ENCODE data around the gene CDHR4. TPM values are rescaled to one million over a fixed set of nuclear protein-coding genes. Genes with fewer than 3 reads are reported as not detected.
"Not testable (repeated sequence)": the region's sequence is repeated elsewhere in the genome, so short reads cannot be mapped to it uniquely, and the experiment has no call there.

The CDHR4 gene, protein sequence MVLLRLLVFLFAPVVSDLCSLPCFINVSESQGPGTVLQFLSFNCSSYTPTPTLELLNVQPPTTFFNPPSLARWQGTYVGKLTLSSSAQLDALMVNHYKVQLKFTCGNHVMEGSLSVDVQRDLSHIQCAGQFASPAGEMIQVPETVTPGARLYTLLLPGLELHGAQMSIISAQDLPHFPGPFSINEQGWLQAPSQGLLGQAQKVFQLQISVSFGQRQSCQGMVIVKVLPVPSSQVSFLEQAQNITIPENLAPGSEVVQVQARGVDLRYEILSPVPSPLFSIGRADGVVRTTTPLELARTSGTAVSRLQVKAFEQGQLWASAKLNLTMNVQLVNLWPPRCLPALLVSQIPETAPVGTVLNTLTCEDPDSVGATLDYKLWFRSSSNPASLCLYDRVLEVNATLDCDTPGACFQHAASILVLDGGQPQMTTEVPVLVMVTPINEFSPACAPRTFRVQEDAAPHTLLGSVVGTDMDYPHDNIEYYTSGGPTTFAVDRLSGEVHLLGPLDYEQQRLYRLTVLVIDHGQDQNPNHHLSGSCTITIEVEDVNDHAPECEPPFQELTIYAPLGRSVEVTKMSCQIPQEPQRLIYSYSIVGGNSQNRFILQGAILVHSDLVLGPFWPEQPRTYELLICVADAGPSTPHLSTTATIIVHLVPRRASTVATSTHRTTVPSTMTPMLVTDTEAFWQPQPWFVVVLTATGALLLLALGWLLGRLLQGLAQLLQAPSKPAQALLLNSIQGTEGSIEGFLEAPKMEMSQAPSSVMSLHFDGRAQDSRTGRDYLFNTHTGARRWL
- not detected for polyA plus RNA-seq

DNA sequence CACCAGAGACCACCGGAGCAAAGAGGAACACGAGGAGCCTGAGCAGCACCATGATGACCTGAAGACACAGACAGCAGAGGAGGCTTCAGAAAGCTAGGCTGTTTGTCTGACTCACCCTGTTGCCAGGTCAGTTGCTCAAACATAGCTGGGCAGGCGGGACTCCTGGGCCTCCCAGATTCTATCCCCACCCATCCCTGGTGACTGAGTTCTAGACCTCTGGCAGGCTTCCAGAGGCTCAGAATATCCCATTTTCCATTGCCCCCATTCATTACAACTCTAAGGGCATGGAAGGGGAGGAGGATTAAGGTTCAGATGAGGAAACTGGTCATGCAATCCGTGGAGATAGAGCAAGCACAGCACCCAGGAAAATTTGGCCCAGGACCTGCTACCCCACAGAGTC is at the start of gene CDHR4:
Gene CDHR4 (minus strand): TSS at position 113 of the 400 bp plus-strand sequence. CDS start 61 bp downstream, at position 52.
- no peaks in the 10 kb centered on the region for H3K36me3 Mint-ChIP-seq
- no peak within 1 kb of the TSS for H3K27ac Mint-ChIP-seq
- H3K9me3 Mint-ChIP-seq: peaks cover 0 to 2% (median 0%) of the 10 kb centered on the region in 6 donors
- H3K4me1 Mint-ChIP-seq: peaks cover 12 to 13% of the 10 kb centered on the region in 2 donors
- peaks cover 6 to 14% (median 9%) of the 10 kb centered on the region in 3 donors for H3K27me3 Mint-ChIP-seq (ENCODE audit: low read depth in 3 of 3)
- no peak for DNase-seq
- H3K4me3 Mint-ChIP-seq: no peak within 1 kb of the TSS

DNA sequence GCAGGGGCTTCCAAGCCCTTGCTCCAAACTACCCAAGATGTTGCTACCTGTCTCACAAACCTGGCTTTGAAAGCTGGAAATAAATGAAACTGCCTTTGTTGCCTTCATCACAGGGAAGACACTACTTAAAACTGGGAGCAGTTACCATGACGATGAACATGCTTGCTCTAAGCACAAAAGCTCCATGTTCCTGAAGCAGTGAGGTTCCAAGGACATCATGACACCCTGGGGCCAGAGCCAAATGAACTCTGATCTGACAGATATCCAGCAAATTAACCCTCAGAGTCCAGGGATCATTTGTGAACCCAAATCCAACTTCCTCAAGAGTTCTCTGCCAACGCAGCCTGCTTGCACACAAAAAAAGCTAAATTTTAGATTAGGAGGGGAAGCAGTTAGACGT is 46.0 kb upstream of the CDHR4 start:
- Mint-ChIP-seq H3K4me3 (no peak overlapping the region), H3K36me3 (peaks cover 0 to 4% (median 0%) of the 10 kb centered on the region in 3 donors), H3K27ac (no peak overlapping the region), H3K4me1 (no peaks in the 10 kb centered on the region), H3K9me3 (no peaks in the 10 kb centered on the region), H3K27me3 (ENCODE audit: low read depth in 3 of 3) (no peaks in the 10 kb centered on the region)
- no peak for DNase-seq

DNA sequence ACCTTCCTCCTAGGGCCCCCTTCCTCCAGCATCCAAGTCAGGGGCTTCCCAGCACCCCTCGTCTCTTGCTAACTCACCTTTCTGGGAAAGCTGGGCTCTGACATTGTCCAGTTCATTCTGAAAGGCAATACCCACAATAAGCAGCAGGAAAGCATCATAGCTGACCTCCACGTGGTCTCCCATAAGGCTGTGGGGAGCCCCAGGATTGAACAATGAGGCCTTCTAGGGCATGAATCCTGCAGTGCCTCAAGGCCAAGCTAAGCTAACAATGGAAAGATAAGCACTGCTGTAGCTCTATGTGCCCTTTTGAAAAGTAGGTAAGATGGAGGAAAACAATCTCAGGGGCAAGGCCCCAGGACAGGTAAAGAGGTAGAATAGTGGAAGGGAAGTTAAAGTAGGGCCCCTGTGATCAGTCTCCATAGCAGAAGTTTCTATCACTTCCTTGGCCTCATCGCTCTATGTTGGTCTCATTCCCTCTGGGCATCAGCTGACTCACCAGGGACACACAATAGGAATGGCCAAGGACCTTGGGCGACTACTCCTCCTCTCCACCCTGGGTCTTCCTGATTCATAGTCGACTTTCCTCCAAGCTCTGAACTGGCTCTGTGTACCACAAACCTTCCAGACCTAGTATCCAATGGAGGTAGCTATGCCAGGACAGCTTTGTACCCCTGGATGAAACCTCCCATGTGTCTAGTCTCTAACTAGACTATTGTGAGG is 45.0 kb upstream of the CDHR4 start:
- peaks cover 0 to 4% (median 0%) of the 10 kb centered on the region in 3 donors for H3K36me3 Mint-ChIP-seq
- no peaks in the 10 kb centered on the region for H3K4me1 Mint-ChIP-seq
- DNase-seq: no peak
- H3K27me3 Mint-ChIP-seq (ENCODE audit: low read depth in 3 of 3): no peaks in the 10 kb centered on the region
- H3K27ac Mint-ChIP-seq: peak overlapping the region in 1 of 6 donors; percentile 53
- no peaks in the 10 kb centered on the region for H3K9me3 Mint-ChIP-seq
- H3K4me3 Mint-ChIP-seq: no peak overlapping the region

DNA sequence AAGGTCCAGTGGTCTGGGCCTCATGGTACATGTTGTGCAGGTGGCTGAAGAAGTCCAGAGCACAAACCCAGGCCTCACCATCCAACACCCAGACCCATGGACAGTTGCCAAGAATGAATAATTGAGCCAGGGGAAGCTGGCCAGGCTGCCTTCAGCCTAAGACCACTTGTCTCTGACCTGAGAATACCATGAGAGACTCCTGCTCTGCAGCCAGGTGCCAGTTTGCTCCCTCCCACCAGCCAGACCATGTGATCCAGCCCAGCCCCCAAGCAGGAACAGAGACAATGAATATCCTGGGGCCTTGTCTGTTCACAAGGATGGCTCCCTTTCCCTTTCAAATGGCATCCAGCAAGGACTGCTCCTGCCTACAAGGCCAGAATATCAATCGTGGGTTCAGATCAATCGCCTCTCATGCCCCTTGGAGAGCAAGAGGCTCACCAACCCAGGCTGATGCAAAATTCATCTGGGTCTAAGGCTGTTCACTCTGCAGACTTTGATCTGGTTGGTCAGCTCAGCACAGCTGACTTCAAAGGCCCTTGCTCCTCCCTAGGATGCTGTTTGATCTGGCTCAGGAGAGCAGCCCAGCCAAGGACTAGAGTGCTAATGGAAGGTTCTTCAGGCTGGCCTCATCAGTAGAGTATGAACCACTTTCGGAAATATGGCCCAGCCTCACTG is 43.3 kb upstream of the CDHR4 start:
- H3K27ac Mint-ChIP-seq: no peak overlapping the region
- H3K4me3 Mint-ChIP-seq: no peak overlapping the region
- DNase-seq: no peak
- peaks cover 0 to 4% (median 0%) of the 10 kb centered on the region in 3 donors for H3K36me3 Mint-ChIP-seq
- no peaks in the 10 kb centered on the region for H3K4me1 Mint-ChIP-seq
- H3K27me3 Mint-ChIP-seq (ENCODE audit: low read depth in 3 of 3): no peaks in the 10 kb centered on the region
- H3K9me3 Mint-ChIP-seq: no peaks in the 10 kb centered on the region

DNA sequence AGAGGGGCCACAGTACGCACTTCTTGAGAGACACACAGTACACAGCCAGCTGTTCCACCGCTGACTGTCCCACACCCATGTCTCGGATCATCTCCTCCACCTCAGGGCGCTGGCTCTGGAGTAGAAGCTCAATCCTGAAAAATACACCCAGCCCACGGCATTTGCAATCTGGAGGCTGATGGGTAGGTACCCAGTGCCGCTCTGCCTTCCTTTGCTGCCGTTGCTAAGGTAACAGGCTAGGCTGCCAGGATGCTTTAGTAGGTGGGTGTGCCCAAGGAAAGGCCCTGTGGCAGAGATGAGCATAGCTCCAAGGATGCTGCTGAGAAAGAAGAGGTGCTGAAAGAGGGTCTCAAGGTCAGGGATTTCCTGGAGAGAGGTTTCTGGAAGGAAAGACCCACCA is 42.1 kb upstream of the CDHR4 start:
- Mint-ChIP-seq H3K4me1 (no peaks in the 10 kb centered on the region), H3K36me3 (peaks cover 0 to 4% (median 0%) of the 10 kb centered on the region in 3 donors), H3K27me3 (ENCODE audit: low read depth in 3 of 3) (no peaks in the 10 kb centered on the region), H3K4me3 (no peak overlapping the region), H3K9me3 (no peaks in the 10 kb centered on the region), H3K27ac (no peak overlapping the region)
- DNase-seq: no peak

DNA sequence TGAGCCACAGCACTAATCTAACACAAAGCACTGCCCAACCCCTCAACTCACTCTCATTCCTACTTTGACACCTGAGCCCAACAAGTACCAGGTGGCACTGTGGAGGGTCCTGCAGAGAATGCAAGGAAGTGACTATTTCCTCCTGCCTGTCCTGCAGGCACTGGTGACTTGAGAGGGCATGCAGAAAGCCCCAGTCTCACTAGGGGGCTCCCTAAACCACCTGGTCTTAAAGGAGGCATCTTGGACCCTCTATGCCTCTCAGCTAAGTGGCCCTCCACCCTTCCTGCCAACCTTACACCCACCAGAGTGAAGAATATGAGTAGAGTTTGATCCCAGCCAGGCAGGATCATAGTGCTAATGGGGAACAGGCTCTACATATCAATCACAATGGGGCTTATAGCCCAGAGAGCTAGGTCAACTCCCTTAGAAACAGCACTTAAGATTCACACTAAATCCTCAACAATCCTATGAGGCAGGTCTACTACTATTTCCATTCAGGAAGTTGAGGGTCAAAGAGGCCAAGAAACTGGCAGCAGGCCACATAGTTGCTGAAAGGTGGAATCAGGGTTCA is 41.5 kb upstream of the CDHR4 start:
- Mint-ChIP-seq H3K27ac (no peak overlapping the region), H3K9me3 (no peaks in the 10 kb centered on the region), H3K27me3 (ENCODE audit: low read depth in 3 of 3) (no peaks in the 10 kb centered on the region), H3K36me3 (peaks cover 0 to 4% (median 0%) of the 10 kb centered on the region in 3 donors), H3K4me3 (no peak overlapping the region), H3K4me1 (no peaks in the 10 kb centered on the region)
- DNase-seq: no peak

DNA sequence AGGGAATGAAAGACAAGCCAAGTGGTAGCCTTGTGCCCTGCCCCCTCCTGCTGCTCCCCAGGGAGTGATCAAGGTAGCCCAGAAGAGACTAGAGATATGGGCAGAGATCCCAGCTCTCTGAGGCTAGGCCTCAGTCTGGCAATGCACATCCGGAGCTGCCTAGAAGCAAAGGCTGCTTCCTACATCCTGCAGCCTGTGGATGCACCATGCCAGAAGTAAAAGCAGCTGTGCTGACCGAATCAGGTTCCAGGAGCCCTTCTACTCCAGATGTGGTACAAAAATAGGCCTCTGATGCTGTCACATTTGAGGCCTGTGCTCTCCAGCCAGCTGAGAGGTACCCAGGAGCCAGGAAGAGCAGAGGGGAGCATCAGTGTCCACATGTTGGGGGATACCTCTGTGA is 40.7 kb upstream of the CDHR4 start:
- H3K36me3 Mint-ChIP-seq: peaks cover 0 to under 1% (median 0%) of the 10 kb centered on the region in 3 donors

DNA sequence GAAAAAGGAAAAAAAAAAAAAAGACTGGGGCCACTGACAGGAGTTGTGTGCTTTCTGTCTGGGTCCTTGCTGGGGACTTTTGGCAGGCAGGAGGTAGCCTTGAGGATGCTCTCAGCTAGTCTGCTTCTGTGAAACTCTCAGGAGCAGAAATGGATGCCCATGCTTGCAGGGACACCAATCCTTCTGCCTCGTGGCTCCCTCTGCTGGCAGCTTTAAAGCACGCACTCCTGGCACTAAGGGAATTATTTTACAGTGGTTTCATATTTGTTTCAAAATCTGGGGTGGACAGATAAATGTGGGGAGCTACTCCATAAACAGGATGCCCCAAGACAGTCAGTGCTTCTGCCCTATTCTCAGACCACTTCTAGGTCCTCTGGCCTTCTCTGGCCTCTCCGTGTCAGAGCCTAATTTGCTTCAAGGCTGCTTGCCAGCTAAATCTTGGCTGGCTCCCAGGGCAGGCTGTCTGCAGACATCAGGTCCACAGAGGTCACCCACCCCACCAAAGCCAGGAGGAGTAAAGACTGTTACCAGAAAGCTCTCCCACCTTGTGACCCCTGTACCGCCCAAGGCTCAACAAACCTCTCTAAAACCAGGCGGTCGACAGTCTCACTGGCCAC is 39.6 kb upstream of the CDHR4 start:
- peak; percentile 68 to 75 (median 73) for DNase-seq
- no peaks in the 10 kb centered on the region for H3K9me3 Mint-ChIP-seq
- H3K4me1 Mint-ChIP-seq: no peaks in the 10 kb centered on the region
- H3K4me3 Mint-ChIP-seq: no peak overlapping the region
- H3K27ac Mint-ChIP-seq: peak overlapping the region in 1 of 6 donors; percentile 68
- no peaks in the 10 kb centered on the region for H3K36me3 Mint-ChIP-seq
- H3K27me3 Mint-ChIP-seq (ENCODE audit: low read depth in 3 of 3): no peaks in the 10 kb centered on the region

More for the DNA sequence above, 40.7 kb upstream of the CDHR4 start:
- DNase-seq: no peak
- Mint-ChIP-seq H3K27me3 (ENCODE audit: low read depth in 3 of 3) (no peaks in the 10 kb centered on the region), H3K27ac (no peak overlapping the region), H3K9me3 (no peaks in the 10 kb centered on the region), H3K4me1 (no peaks in the 10 kb centered on the region), H3K4me3 (no peak overlapping the region)

DNA sequence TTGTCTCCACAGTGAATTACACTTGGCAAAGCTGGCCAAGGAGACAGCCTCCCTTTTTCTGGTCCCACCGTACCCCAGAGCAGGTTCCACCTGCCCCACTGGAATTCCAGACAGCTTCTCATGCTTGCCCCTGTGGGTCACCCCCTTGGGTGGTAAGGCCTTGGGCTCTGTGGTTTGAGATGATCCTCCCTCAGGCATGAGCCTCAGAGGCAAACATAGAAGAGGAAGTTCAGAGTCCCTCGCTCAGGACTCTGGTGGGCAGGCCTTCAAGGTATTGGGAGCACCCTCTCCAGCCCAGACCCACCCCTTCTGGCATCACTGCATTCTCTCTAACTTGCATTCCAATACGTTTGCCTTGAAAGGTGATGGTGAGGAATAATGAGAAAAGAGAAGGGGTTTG is 31.7 kb upstream of the CDHR4 start:
- Mint-ChIP-seq H3K4me1 (no peaks in the 10 kb centered on the region), H3K9me3 (no peaks in the 10 kb centered on the region), H3K4me3 (no peak overlapping the region), H3K27ac (no peak overlapping the region), H3K36me3 (no peaks in the 10 kb centered on the region), H3K27me3 (ENCODE audit: low read depth in 3 of 3) (peaks cover 0 to 1% (median 0%) of the 10 kb centered on the region in 3 donors)
- no peak for DNase-seq

DNA sequence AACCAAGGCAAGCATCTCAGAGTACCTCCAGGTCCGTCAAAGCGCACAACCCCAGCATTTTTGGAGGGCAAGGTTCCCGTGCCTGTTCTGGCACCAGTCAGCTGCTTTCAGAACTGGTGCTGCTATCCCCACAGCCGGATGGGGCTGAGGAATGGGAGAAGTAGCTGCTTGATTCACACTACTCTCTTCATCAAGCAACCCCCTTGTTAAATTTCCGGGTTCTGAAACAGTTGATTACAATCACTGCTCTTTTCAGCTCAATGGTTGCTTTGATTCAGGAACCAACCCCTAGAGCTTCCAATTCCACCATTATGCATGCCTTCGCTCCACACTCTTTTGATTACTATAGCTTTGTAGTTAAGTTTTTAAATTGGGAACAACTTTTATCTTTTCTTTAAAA is 26.3 kb upstream of the CDHR4 start:
- no peaks in the 10 kb centered on the region for H3K4me1 Mint-ChIP-seq
- no peak overlapping the region for H3K4me3 Mint-ChIP-seq
- no peaks in the 10 kb centered on the region for H3K36me3 Mint-ChIP-seq
- H3K9me3 Mint-ChIP-seq: no peaks in the 10 kb centered on the region
- DNase-seq: no peak
- H3K27ac Mint-ChIP-seq: no peak overlapping the region
- H3K27me3 Mint-ChIP-seq (ENCODE audit: low read depth in 3 of 3): no peaks in the 10 kb centered on the region

DNA sequence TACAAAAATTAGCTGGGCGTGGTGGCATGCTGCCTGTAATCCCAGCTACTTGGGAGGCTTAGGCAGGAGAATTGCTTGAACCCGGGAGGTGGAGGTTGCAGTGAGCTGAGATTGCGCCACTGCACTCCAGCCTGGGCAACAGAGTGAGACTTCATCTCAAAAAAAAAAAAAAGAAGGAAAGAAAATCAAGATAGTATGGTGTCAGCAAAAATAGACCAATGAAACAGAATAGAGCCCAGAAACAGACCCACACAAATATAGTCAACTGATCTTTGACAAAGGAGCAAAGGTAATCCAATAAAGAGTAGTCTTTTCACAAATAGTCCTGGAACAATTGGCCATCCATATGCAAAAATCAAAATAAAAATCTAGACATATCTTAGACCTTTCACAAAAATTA is 23.5 kb upstream of the CDHR4 start:
- H3K9me3 Mint-ChIP-seq; H3K4me3 Mint-ChIP-seq; DNase-seq; H3K27me3 Mint-ChIP-seq (ENCODE audit: low read depth in 3 of 3); H3K27ac Mint-ChIP-seq; H3K4me1 Mint-ChIP-seq; H3K36me3 Mint-ChIP-seq: not testable (repeated sequence)

DNA sequence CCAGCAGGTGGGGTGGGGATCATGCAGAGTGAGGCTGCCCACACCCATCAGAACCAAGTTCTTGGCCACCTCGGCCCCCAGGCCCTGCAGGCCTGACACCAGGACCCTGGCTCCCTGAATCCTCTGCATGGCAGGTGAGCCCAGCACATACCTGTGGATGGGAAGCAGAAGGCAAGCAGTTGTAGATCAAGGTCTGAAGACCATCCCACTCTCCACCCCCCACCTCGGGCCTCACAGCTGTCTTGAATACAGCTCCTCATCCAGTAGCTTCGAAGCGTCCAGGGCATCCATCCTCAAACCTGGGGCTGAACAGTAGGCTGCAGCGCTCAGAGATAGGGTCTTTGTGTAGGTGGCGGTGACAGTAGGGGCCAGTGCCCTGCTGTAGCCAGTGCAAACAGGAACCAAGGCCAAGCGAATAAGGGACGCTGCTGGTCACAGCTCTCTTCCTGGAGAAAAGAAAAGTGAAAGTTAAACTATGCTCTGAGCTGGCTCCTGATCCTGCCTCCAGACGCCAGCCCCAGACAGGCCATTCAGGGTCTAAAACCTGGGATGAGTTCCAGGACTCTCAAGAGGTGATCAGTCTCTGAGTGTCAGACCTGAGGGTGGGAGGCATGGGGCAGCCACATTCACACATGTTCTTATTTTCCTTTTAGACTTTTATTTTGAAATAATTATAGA is 14.0 kb upstream of the CDHR4 start, which contains the start of gene UBA7:
Gene UBA7 (minus strand): TSS at position 457 of the 678 bp plus-strand sequence. CDS start 166 bp downstream, at position 291.
- peaks cover 31 to 32% of the 10 kb centered on the region in 2 donors for H3K4me1 Mint-ChIP-seq
- DNase-seq: peak; percentile 55 to 63 (median 59)
- peak within 1 kb of the TSS; percentile 94 to 98 (median 96) for H3K27ac Mint-ChIP-seq
- H3K36me3 Mint-ChIP-seq: peaks cover 0 to 26% (median 0%) of the 10 kb centered on the region in 3 donors
- H3K27me3 Mint-ChIP-seq (ENCODE audit: low read depth in 3 of 3): peaks cover 0 to 1% (median 0%) of the 10 kb centered on the region in 3 donors
- peak within 1 kb of the TSS; percentile 96 to 99 (median 98) for H3K4me3 Mint-ChIP-seq
- no peaks in the 10 kb centered on the region for H3K9me3 Mint-ChIP-seq

Data from immature natural killer cell (primary cell).